PC-9 (cell line): Measurements from ENCODE around the gene ATP4A. TPM values are rescaled to one million over a fixed set of nuclear protein-coding genes. Genes with fewer than 3 reads are reported as not detected.

Experiments used
- BruUV-seq: library from RNA; stranded (reverse); fragments of 400-500 nt; replicated peaks from 2 replicates; lab custom pipeline; 2021; lab: Mats Ljungman, UMichigan
- CTCF ChIA-PET: fragments of 300-600 bp; sonication (Branson Sonifier 250); formaldehyde crosslinking; loops from one replicate; lab custom pipeline; 2022; ENCODE audit warnings: antibody characterized with exemption; lab: Charles Lee
- POLR2A ChIA-PET: fragments of 300-600 bp; sonication (Branson Sonifier 250); formaldehyde crosslinking; loops from one replicate; lab custom pipeline; 2022; ENCODE audit warnings: antibody characterized with exemption; ENCODE audit not compliant: unreplicated experiment; lab: Charles Lee
- DNase-seq, 2 experiments: peaks; one replicate each; pipeline versions ENCODE4 v3.0.0 to v3.0.0-alpha.2; 2015 to 2022; ENCODE audit warnings: mixed read lengths in 1 of 2
- H2AFZ ChIP-seq: fragments of 200-600 bp; sonication (generic); 2 replicates; pipeline ENCODE4 v1.8.1; 2017; ENCODE audit warnings: antibody characterized with exemption
- H3F3A ChIP-seq: fragments of 200-600 bp; sonication (generic); 2 replicates; pipeline ENCODE4 v1.8.1; 2017; ENCODE audit warnings: antibody characterized with exemption, mild to moderate bottlenecking, low read depth; ENCODE audit not compliant: insufficient read depth
- H3K27ac ChIP-seq: fragments of 200-600 bp; sonication (generic); 2 replicates; pipeline ENCODE4 v1.6.1; 2016; ENCODE audit warnings: mixed run types
- H3K27me3 ChIP-seq: fragments of 200-600 bp; sonication (generic); 2 replicates; pipeline ENCODE4 v1.6.1; 2016; ENCODE audit warnings: low read depth, mixed run types; ENCODE audit not compliant: insufficient read depth
- H3K36me3 ChIP-seq: fragments of 200-600 bp; sonication (generic); 2 replicates; pipeline ENCODE4 v1.6.1; 2016; ENCODE audit warnings: low read depth, mixed run types
- H3K4me1 ChIP-seq: fragments of 200-600 bp; sonication (generic); replicated peaks from 2 replicates; pipeline ENCODE4 v1.6.1; 2016; ENCODE audit warnings: mixed run types; ENCODE audit not compliant: insufficient read depth
- H3K4me2 ChIP-seq: fragments of 200-600 bp; sonication (generic); 2 replicates; pipeline ENCODE4 v1.6.1; 2017; ENCODE audit warnings: mixed run types
- H3K4me3 ChIP-seq: fragments of 200-600 bp; sonication (generic); 2 replicates; pipeline ENCODE4 v1.6.1; 2016; ENCODE audit warnings: mixed run types
- H3K79me2 ChIP-seq: fragments of 200-600 bp; sonication (generic); 2 replicates; pipeline ENCODE4 v1.6.1; 2017; ENCODE audit warnings: low read depth, mixed run types
- H3K9me2 ChIP-seq: fragments of 200-600 bp; sonication (generic); 2 replicates; pipeline ENCODE4 v1.8.1; 2017; ENCODE audit warnings: mild to moderate bottlenecking; ENCODE audit not compliant: insufficient read depth
- H3K9me3 ChIP-seq: fragments of 200-600 bp; sonication (generic); 2 replicates; pipeline ENCODE4 v1.8.1; 2016; ENCODE audit warnings: low read depth; ENCODE audit not compliant: insufficient read depth
- H4K20me1 ChIP-seq: fragments of 200-600 bp; sonication (generic); 2 replicates; pipeline ENCODE4 v1.8.1; 2017; ENCODE audit not compliant: insufficient read depth
- EZH2 ChIP-seq: fragments of 200-600 bp; sonication (generic); IDR thresholded peaks from 2 replicates; pipeline ENCODE4 v1.8.0; 2017; ENCODE audit warnings: antibody characterized with exemption, low read depth
- intact Hi-C: fragments of 100-400 bp; cut with micrococcal nuclease; formaldehyde crosslinking; loops from one replicate; pipeline ENCODE4 v1.10.0; 2022; ENCODE audit not compliant: unreplicated experiment
- total RNA-seq: library from RNA; stranded (reverse); gene quantifications from 2 replicates; pipeline ENCODE4 v1.2.3, GENCODE V29; 2021
- TF ChIP-seq, protein P1 (sequence below): fragments of 200-600 bp; sonication (generic); conservative IDR thresholded peaks from 2 replicates; pipeline ENCODE4 v1.6.1; 2017; ENCODE audit warnings: mixed run types, antibody characterized with exemption, mild to moderate bottlenecking, moderate library complexity

The ATP4A gene
- total RNA-seq, 1 experiment from 2014 or later = not detected

DNA sequence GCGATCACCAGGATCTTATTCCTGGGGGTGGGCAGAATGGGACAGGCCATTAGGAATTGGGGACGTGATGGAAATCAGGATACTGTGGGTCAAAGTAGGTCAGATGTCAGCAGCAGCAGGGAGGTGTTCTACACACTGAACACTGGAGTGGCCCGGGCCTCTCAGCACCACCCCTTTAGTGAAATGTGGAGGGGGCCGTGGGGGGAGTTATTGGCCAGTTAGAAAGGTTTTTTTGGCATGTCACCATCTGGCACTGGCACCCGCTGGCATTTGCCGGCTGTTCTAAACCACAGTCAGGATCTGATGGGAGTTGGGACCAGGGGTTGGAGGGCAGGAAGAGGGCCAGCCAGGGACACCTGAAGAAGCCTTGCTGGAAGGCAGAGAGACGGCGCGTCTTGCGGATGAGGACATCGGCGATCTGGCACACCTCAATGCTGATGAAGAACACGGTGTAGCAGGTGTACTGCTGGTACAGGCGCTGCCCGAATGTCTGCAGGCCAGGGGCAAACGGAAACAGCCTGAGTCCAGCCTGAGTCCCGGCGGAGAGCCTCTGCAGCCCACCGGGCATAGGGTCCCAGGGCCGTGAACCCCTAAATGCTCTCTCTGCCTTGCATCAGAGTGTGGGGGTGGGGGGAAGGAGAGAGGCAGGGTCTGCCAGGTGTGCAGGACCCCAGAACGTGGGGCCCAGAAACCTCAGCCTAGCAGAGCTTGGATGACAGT, 12.2 kb downstream of the ATP4A start:
- DNase-seq = no peak
- Histone ChIP-seq H3K4me3 (no peak overlapping the region), H3K36me3 (0 out of 2 replicates have a peak, but pooled peaks cover 6% of the 10 kb centered on the region), H4K20me1 (no peaks in the 10 kb centered on the region; the same call in 1 of the 2 replicates), H3K79me2 (peaks cover 14% of the 10 kb centered on the region), H3K9me2 (no peaks in the 10 kb centered on the region), H2AFZ (no peak overlapping the region), H3F3A (no peaks in the 10 kb centered on the region; the same call in 1 of the 2 replicates), H3K27ac (no peak overlapping the region), H3K27me3 (no peaks in the 10 kb centered on the region), H3K4me1 (peaks cover 7% of the 10 kb centered on the region), H3K9me3 (no peaks in the 10 kb centered on the region), H3K4me2 (no peak overlapping the region)
- CTCF ChIA-PET = no interaction called here
- BruUV-seq = no TSS peak
- TF ChIP-seq, protein P1, sequence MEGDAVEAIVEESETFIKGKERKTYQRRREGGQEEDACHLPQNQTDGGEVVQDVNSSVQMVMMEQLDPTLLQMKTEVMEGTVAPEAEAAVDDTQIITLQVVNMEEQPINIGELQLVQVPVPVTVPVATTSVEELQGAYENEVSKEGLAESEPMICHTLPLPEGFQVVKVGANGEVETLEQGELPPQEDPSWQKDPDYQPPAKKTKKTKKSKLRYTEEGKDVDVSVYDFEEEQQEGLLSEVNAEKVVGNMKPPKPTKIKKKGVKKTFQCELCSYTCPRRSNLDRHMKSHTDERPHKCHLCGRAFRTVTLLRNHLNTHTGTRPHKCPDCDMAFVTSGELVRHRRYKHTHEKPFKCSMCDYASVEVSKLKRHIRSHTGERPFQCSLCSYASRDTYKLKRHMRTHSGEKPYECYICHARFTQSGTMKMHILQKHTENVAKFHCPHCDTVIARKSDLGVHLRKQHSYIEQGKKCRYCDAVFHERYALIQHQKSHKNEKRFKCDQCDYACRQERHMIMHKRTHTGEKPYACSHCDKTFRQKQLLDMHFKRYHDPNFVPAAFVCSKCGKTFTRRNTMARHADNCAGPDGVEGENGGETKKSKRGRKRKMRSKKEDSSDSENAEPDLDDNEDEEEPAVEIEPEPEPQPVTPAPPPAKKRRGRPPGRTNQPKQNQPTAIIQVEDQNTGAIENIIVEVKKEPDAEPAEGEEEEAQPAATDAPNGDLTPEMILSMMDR = no peak
- TF ChIP-seq EZH2 = no peak
- POLR2A ChIA-PET = no interaction called here
- intact Hi-C loops = no loop called here

DNA sequence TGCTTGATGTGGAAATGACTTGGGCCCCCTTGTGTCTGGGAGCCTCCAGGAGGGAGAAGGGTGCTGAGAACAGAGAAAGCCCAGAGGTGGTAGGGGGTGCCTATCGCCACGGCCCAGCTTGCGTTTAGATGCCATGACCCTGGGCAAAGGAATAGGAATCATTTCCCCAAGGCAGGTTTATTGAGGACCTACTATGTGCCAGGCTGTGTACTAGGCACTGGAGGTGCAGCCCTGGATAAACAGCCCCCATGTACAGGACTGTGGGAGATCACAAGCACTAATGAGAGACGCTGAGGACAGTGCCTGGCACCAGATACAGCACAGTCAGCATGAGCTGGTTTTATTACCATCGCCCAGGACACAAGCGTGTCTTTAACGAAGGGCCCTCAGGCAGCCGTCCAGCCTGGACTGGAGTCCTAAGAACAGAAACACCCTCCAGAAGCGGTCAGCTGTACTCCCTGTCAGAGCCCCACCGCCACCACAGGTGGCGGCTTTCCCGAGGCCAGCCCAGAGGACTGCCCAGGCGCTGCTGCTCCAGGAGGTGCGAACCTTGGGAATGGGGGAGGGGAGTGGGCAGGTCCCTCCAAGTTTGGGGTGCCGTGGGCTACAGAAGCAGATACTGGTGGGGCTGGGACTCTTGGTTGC, 13.5 kb downstream of the ATP4A start:
- Histone ChIP-seq H3K9me2 (no peaks in the 10 kb centered on the region), H3K4me3 (no peak overlapping the region), H4K20me1 (no peaks in the 10 kb centered on the region; the same call in 1 of the 2 replicates), H3K4me1 (peaks cover 7% of the 10 kb centered on the region), H3K27me3 (no peaks in the 10 kb centered on the region), H2AFZ (no peak overlapping the region), H3K9me3 (no peaks in the 10 kb centered on the region), H3K27ac (no peak overlapping the region), H3K4me2 (no peak overlapping the region), H3F3A (no peaks in the 10 kb centered on the region; the same call in 1 of the 2 replicates), H3K79me2 (peaks cover 25% of the 10 kb centered on the region), H3K36me3 (0 out of 2 replicates have a peak, but pooled peaks cover 6% of the 10 kb centered on the region)
- DNase-seq = no peak
- no peak for TF ChIP-seq EZH2
- TF ChIP-seq, protein P1 = no peak
- CTCF ChIA-PET = interaction anchor here (2.6 kb wide), 1 partner anchor 40 kb away, joined by 10 read pairs; no protein-coding TSS in a partner anchor
- BruUV-seq = no TSS peak
- POLR2A ChIA-PET = no interaction called here
- intact Hi-C loops = loop anchor here (1.0 to 5.0 kb wide), 3 partner anchors 92 to 382 kb away; partner anchors contain the start of gene ETV2

DNA sequence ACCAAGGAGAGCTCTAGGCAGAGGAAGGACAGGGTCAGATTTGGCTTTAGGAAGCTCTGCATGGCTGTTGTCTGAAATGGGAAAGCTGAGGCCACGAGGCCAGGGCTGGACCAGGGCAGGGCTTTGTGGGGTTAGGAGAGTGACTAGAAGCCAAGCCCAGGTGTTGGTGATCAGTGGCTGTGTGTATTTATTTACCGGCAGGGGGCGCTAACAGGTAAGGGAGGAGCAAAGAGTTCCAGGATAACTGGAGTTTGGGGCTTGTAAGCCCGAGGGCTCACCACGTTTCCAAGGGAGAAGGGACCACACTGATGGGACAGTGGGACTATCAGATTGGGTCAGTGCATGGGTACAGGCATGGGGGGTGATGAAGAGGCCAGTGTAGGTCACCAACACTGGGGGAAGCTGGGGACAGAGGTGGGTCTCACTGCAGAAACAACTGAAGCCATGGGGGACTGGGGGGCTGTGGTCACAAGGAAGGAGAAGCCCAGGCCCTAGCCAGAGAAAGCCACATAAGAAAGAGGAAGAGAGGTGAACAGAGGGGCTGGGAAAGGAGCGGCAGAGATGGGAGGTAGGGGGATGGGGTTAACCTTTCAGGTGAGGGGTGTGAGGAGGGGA, 14.2 kb downstream of the ATP4A start:
- intact Hi-C loops = loop anchor here (1.0 to 5.0 kb wide), 3 partner anchors 93 to 383 kb away; partner anchors contain the start of gene ETV2
- DNase-seq = peak; percentile 46 to 50
- TF ChIP-seq EZH2 = no peak
- TF ChIP-seq, protein P1 = peak; percentile 88
- Histone ChIP-seq H3K27ac (no peak overlapping the region), H3K79me2 (peaks cover 32% of the 10 kb centered on the region), H3K4me2 (no peak overlapping the region), H4K20me1 (no peaks in the 10 kb centered on the region; the same call in 1 of the 2 replicates), H3K27me3 (no peaks in the 10 kb centered on the region), H3K9me3 (no peaks in the 10 kb centered on the region), H3K4me1 (peaks cover 10% of the 10 kb centered on the region), H3F3A (no peaks in the 10 kb centered on the region; the same call in 1 of the 2 replicates), H3K9me2 (no peaks in the 10 kb centered on the region), H3K36me3 (0 out of 2 replicates have a peak, but pooled peaks cover 6% of the 10 kb centered on the region), H3K4me3 (no peak overlapping the region), H2AFZ (no peak overlapping the region)
- ChIA-PET POLR2A (no interaction called here), CTCF (interaction anchor here (2.6 kb wide), 1 partner anchor 39 kb away, joined by 10 read pairs; no protein-coding TSS in a partner anchor)
- BruUV-seq = no TSS peak
